ENCODE results near the gene ENTREP1. TPM values are rescaled to one million over a fixed set of nuclear protein-coding genes. Genes with fewer than 3 reads are reported as not detected.

The ENTREP1 gene
- total RNA-seq = under 0.01 TPM in 1 of 2 replicates, not detected in the other

DNA sequence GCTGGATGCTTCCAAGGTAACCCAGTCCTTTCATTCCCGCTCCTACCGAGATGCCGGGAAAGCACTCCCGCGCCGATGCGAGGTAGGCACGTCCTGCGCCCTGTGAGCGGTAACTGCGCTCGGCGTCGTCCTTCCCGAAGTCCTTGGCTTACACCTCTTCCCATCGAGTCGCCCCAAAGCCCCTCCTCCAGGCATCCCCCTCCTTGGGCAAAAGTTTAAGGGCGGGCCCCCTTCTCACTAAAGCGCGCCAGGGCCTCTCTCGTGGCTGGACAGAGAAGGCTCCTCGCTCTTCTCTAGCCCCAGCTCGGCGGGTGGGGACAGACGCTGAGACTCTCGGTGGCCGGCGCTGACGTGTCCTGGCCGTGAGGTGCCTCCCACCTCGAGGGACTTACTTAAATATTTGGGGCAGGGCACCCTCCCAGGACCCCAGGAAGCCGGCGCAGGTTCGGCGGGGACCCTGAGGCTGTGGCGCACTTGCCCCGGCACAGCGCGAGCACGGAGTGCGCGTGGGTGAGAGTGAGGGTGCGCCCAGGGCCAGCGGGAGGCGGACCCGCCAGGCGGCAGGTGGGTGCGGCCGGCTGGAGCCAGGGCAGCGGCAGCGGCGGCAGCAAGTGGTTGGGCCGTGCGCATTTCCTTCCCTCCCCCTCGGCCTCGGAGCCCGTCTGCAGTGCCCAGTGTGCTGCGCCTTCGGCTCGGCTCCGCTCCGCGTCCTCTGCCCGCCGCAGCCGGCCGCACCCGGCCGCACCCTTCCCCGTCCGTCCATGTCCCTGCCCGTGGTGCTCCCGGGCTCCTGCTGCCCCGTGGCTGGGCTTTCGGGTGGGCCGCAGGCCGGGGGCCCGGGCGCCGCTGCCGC lies at the start of gene ENTREP1:
Gene ENTREP1, plus strand, starts transcription at position 667 of the 853 bp plus-strand sequence. Its CDS starts 95 bp downstream, at position 762.

Other genes starting within 250 kb of the ENTREP1 start
- 38.2 and 58.5 TPM in 2 replicates for gene TJP2, start 150.9 kb upstream of the ENTREP1 start, total RNA-seq

All from subcutaneous preadipocyte (primary cell).